ENCODE measurements around the gene PRPS1.

GRCh38 chrX:107659768-107660167, 31.5 kb downstream of the PRPS1 start:
- TF ChIP-seq EZH2 (IDR thresholded peaks at IDR 0.05; ENCODE audit: borderline replicate concordance, insufficient read depth, low read length, poor library complexity, severe bottlenecking) (no peak), CTCF (IDR thresholded peaks at IDR 0.05; ENCODE audit: poor library complexity, severe bottlenecking) (peak; percentile 71), RAD21 (conservative IDR thresholded peaks at IDR 0.05) (peak; percentile 73), SMC3 (conservative IDR thresholded peaks at IDR 0.05; ENCODE audit: poor library complexity) (peak; percentile 82), EP300 (conservative IDR thresholded peaks at IDR 0.05; ENCODE audit: poor library complexity, severe bottlenecking) (no peak), REST (IDR thresholded peaks at IDR 0.05; ENCODE audit: borderline replicate concordance) (no peak), POLR2AphosphoS5 (IDR thresholded peaks at IDR 0.05) (no peak), TAF1 (IDR thresholded peaks at IDR 0.05; ENCODE audit: low read depth) (no peak)

Measured in neural cell (in vitro differentiated cells).